SH-SY5Y (cell line): ENCODE results near the gene STRN.

Source experiments
- GATA2 ChIP-seq: IDR thresholded peaks from 2 replicates; pipeline ENCODE4 v1.6.1; 2011; ENCODE audit warnings: mild to moderate bottlenecking, low read depth, low read length
- GATA3 ChIP-seq: IDR thresholded peaks from 2 replicates; pipeline ENCODE4 v1.6.1; 2011; ENCODE audit warnings: low read depth, mild to moderate bottlenecking, low read length, moderate library complexity

- TF ChIP-seq GATA2 (no peak), GATA3 (no peak)
Observed at GRCh38 chr2:37013315-37013641, 46.9 kb upstream of the STRN start.
